ENCODE data around the gene LAMC1.
A peak's percentile ranks its signal among the peaks of the same experiment; 100 is the strongest.

The LAMC1 gene

GRCh38 chr1:183022202-183023145 lies 746 bp upstream of the LAMC1 start (continued):
- TF ChIP-seq ZXDB (tag by site-specific recombination; IDR thresholded peaks at IDR 0.05) (peak; percentile 78), ZNF76 (tag by site-specific recombination; IDR thresholded peaks at IDR 0.05; ENCODE audit: borderline replicate concordance, low read depth) (peak; percentile 89), ZNF707 (tag by site-specific recombination; IDR thresholded peaks at IDR 0.05) (no peak), TRIM28 (IDR thresholded peaks at IDR 0.05; ENCODE audit: borderline replicate concordance, low read length) (peak; percentile 75; the same call in 1 of the 2 replicates), ZNF610 (tag by site-specific recombination; IDR thresholded peaks at IDR 0.05; ENCODE audit: borderline replicate concordance) (peak; percentile 77; the same call in 1 of the 2 replicates), ZFP37 (tag by site-specific recombination; IDR thresholded peaks at IDR 0.05) (peak; percentile 73; the same call in 1 of the 2 replicates), ZNF473 (tag by site-specific recombination; IDR thresholded peaks at IDR 0.05) (no peak), ZNF138 (tag by site-specific recombination; IDR thresholded peaks at IDR 0.05; ENCODE audit: borderline replicate concordance) (no peak), GLIS2 (tag by site-specific recombination; IDR thresholded peaks at IDR 0.05) (peak; percentile 91), SP2 (tag by site-specific recombination; IDR thresholded peaks at IDR 0.05) (no peak; the same call in 1 of the 2 replicates), OSR2 (tag by site-specific recombination; IDR thresholded peaks at IDR 0.05) (no peak), ZNF302 (tag by site-specific recombination; IDR thresholded peaks at IDR 0.05; ENCODE audit: low read depth) (no peak), ZNF148 (tag by site-specific recombination; IDR thresholded peaks at IDR 0.05; ENCODE audit: borderline replicate concordance) (no peak), ZNF24 (tag by site-specific recombination; IDR thresholded peaks at IDR 0.05) (peak; percentile 74), PRDM6 (tag by site-specific recombination; IDR thresholded peaks at IDR 0.05) (peak; percentile 68), ZNF600 (tag by site-specific recombination; IDR thresholded peaks at IDR 0.05) (peak; percentile 99), ZNF37A (tag by site-specific recombination; IDR thresholded peaks at IDR 0.05) (no peak), ZNF596 (tag by site-specific recombination; IDR thresholded peaks at IDR 0.05) (no peak), HOXA7 (CRISPR knock-in tag; IDR thresholded peaks at IDR 0.05; ENCODE audit: borderline replicate concordance) (no peak), ZNF280D (tag by site-specific recombination; IDR thresholded peaks at IDR 0.05) (0 out of 2 replicates have a peak, but pooled peaks have one; percentile 40), ZNF140 (tag by site-specific recombination; IDR thresholded peaks at IDR 0.05) (no peak), SP3 (tag by site-specific recombination; IDR thresholded peaks at IDR 0.05) (peak; percentile 64; the same call in 1 of the 2 replicates), ZNF571 (tag by site-specific recombination; IDR thresholded peaks at IDR 0.05) (no peak), ZNF404 (tag by site-specific recombination; IDR thresholded peaks at IDR 0.05) (no peak), ZNF513 (tag by site-specific recombination; IDR thresholded peaks at IDR 0.05) (peak; percentile 26), ZBTB7A (tag by site-specific recombination; IDR thresholded peaks at IDR 0.05; ENCODE audit: low read depth) (peak; percentile 79), ZBTB10 (tag by site-specific recombination; IDR thresholded peaks at IDR 0.05) (peak; percentile 80)

Measured in HEK293 (cell line).